DMS153 (cell line): Measurements from ENCODE around the gene MRPS34.

Experiments used
- DNase-seq: peaks from one replicate; lab custom pipeline; 2025; lab: John Stamatoyannopoulos, UW

Gene MRPS34

GRCh38 chr16:1727651-1728624 lies 45.0 kb downstream of the MRPS34 start:
- DNase-seq = no peak

GRCh38 chr16:1726661-1727502 lies 46.1 kb downstream of the MRPS34 start:
- no peak for DNase-seq

GRCh38 chr16:1724491-1724890 lies 48.4 kb downstream of the MRPS34 start:
- DNase-seq = no peak

GRCh38 chr16:1723450-1724147 lies 49.3 kb downstream of the MRPS34 start:
- no peak for DNase-seq
